NT2/D1 (cell line): ENCODE results near the gene CRYM.

Experiments used
- SUZ12 ChIP-seq: IDR thresholded peaks from 2 replicates; pipeline ENCODE4 v1.6.1; 2011; ENCODE audit not compliant: insufficient read length, insufficient read depth; ENCODE audit errors: extremely low read depth
- YY1 ChIP-seq: IDR thresholded peaks from 2 replicates; pipeline ENCODE4 v1.6.1; 2011; ENCODE audit not compliant: insufficient read length, insufficient read depth
- ZNF274 ChIP-seq: IDR thresholded peaks from 2 replicates; pipeline ENCODE4 v1.6.1; 2011; ENCODE audit warnings: mild to moderate bottlenecking, low read depth, low read length

- TF ChIP-seq SUZ12 (no peak), ZNF274 (no peak), YY1 (no peak)
Measured at GRCh38 chr16:21284414-21284813, 6.3 kb upstream of the CRYM start.
